ENCODE data around the gene EI24. TPM values are rescaled to one million over a fixed set of nuclear protein-coding genes. Genes with fewer than 3 reads are reported as not detected.
A peak's percentile ranks its signal among the peaks of the same experiment; 100 is the strongest.

The EI24 gene
- total and polyA plus RNA-seq, 9 of the 15 experiments (the other 6 are each of a cell fraction or from before 2014, with no cell fraction given): 50.4 to 260 (median 168) TPM

- peak; percentile 42; the same call in 1 of the 2 replicates for TF ChIP-seq TFAP4 (CRISPR knock-in tag; IDR thresholded peaks at IDR 0.05; ENCODE audit: borderline replicate concordance)
- TF ChIP-seq ZNF75A (CRISPR knock-in tag; IDR thresholded peaks at IDR 0.05): no peak
- TF ChIP-seq RBM17 (IDR thresholded peaks at IDR 0.05; ENCODE audit: borderline replicate concordance, low read depth, low read length): no peak
- no peak for TF ChIP-seq TARDBP (IDR thresholded peaks at IDR 0.05)
- no peak for TF ChIP-seq MIER1 (IDR thresholded peaks at IDR 0.05; ENCODE audit: low read depth)
- TF ChIP-seq ELK3 (CRISPR knock-in tag; IDR thresholded peaks at IDR 0.05): no peak
- TF ChIP-seq ARID3A (IDR thresholded peaks at IDR 0.05; ENCODE audit: borderline replicate concordance, low read depth, low read length): peak; percentile 74; the same call in 1 of the 2 replicates
- TF ChIP-seq MXD1 (CRISPR knock-in tag; IDR thresholded peaks at IDR 0.05; ENCODE audit: borderline replicate concordance, poor library complexity, severe bottlenecking): no peak
- TF ChIP-seq ZNF785 (CRISPR knock-in tag; IDR thresholded peaks at IDR 0.05): no peak
- TF ChIP-seq HINFP (tag; conservative IDR thresholded peaks at IDR 0.05; ENCODE audit: low read depth): no peak
- TF ChIP-seq NR3C1 (CRISPR knock-in tag; IDR thresholded peaks at IDR 0.05): no peak
- TF ChIP-seq HDGF (IDR thresholded peaks at IDR 0.05): no peak
- TF ChIP-seq BHLHE40 (IDR thresholded peaks at IDR 0.05; ENCODE audit: low read length): no peak
- TF ChIP-seq PPARD (CRISPR knock-in tag; IDR thresholded peaks at IDR 0.05): no peak
- no peak for TF ChIP-seq ZNF655 (CRISPR knock-in tag; IDR thresholded peaks at IDR 0.05)
- no peak for TF ChIP-seq GTF2B (IDR thresholded peaks at IDR 0.05; ENCODE audit: extremely low read depth, insufficient read length)
- no peak for TF ChIP-seq DIDO1 (tag; IDR thresholded peaks at IDR 0.05; ENCODE audit: low read depth)
- TF ChIP-seq ZNF764 (CRISPR knock-in tag; IDR thresholded peaks at IDR 0.05; ENCODE audit: low read depth): no peak
- TF ChIP-seq ZNF146 (CRISPR knock-in tag; IDR thresholded peaks at IDR 0.05; ENCODE audit: unreplicated experiment): no peak
- TF ChIP-seq BMI1 (IDR thresholded peaks at IDR 0.05; ENCODE audit: low read length): no peak
- no peak for TF ChIP-seq ZNF224 (CRISPR knock-in tag; IDR thresholded peaks at IDR 0.05)
- peak; percentile 85 for TF ChIP-seq STAT5A (IDR thresholded peaks at IDR 0.05; ENCODE audit: borderline replicate concordance, low read length)
- TF ChIP-seq FOXP1 (CRISPR knock-in tag; IDR thresholded peaks at IDR 0.05): no peak
Observed at GRCh38 chr11:125532668-125533067, 36.6 kb upstream of the EI24 start (continued).
